HUES64 (cell line): Measurements from ENCODE around the gene BRSK2.

Experiments
- H3K27ac ChIP-seq: 2 replicates; pipeline ENCODE4 v1.7.0; 2013; ENCODE audit warnings: low read depth, low read length, inconsistent platforms
- H3K27me3 ChIP-seq: 2 replicates; pipeline ENCODE4 v1.6.1; 2013; ENCODE audit warnings: mild to moderate bottlenecking, low read length; ENCODE audit not compliant: insufficient read depth
- H3K36me3 ChIP-seq: 2 replicates; pipeline ENCODE4 v1.6.1; 2013; ENCODE audit warnings: mild to moderate bottlenecking, low read length; ENCODE audit not compliant: insufficient read depth
- H3K4me1 ChIP-seq: 2 replicates; pipeline ENCODE4 v1.6.1; 2013; ENCODE audit warnings: mild to moderate bottlenecking, low read length, moderate library complexity; ENCODE audit not compliant: insufficient read depth
- H3K4me3 ChIP-seq: 2 replicates; pipeline ENCODE4 v1.5.1; 2013; ENCODE audit warnings: mild to moderate bottlenecking, low read length, moderate library complexity
- H3K9ac ChIP-seq: 2 replicates; pipeline ENCODE4 v1.6.1; 2013; ENCODE audit warnings: mild to moderate bottlenecking, low read depth, low read length
- H3K9me3 ChIP-seq: 2 replicates; pipeline ENCODE4 v1.6.1; 2013; ENCODE audit warnings: low read depth, low read length; ENCODE audit not compliant: insufficient read depth
- WGBS: fragments of 150-250, 120-280 bp; methylation state at CpG from one replicate; pipeline ENCODE4 v1.1.7; 2013; ENCODE audit warnings: missing lambda C conversion rate; 5-methylcytosine and 5-hydroxymethylcytosine counted together

The BRSK2 gene

GRCh38 chr11:1382429-1382828, 7.3 kb upstream of the BRSK2 start:
- no peak overlapping the region; the same call in 1 of the 2 replicates for H3K27ac ChIP-seq
- no peaks in the 10 kb centered on the region for H3K4me1 ChIP-seq
- H3K9me3 ChIP-seq: no peaks in the 10 kb centered on the region
- peak overlapping the region; percentile 66 for H3K4me3 ChIP-seq
- peak overlapping the region; percentile 33; the same call in 1 of the 2 replicates for H3K9ac ChIP-seq
- H3K27me3 ChIP-seq: peaks cover 11% of the 10 kb centered on the region; the same call in 1 of the 2 replicates
- WGBS: 79% methylated on average over 23 of the region's 23 CpGs
- H3K36me3 ChIP-seq: no peaks in the 10 kb centered on the region

GRCh38 chr11:1382831-1383607, 6.7 kb upstream of the BRSK2 start:
- no peak overlapping the region; the same call in 1 of the 2 replicates for H3K27ac ChIP-seq
- peak overlapping the region; percentile 66 for H3K4me3 ChIP-seq
- 0 out of 2 replicates have a peak, but pooled peaks cover under 1% of the 10 kb centered on the region for H3K4me1 ChIP-seq
- H3K9me3 ChIP-seq: no peaks in the 10 kb centered on the region
- peaks cover 17% of the 10 kb centered on the region; the same call in 1 of the 2 replicates for H3K27me3 ChIP-seq
- H3K9ac ChIP-seq: peak overlapping the region; percentile 59
- H3K36me3 ChIP-seq: no peaks in the 10 kb centered on the region
- under 1% methylated on average over 44 of the region's 56 CpGs for WGBS

- no peak overlapping the region for H3K9ac ChIP-seq
- H3K36me3 ChIP-seq: no peaks in the 10 kb centered on the region
- peaks cover 29% of the 10 kb centered on the region for H3K27me3 ChIP-seq
- 89% methylated on average over 21 of the region's 21 CpGs for WGBS
- no peak overlapping the region for H3K4me3 ChIP-seq
- no peaks in the 10 kb centered on the region for H3K9me3 ChIP-seq
- 0 out of 2 replicates have a peak, but pooled peaks cover 4% of the 10 kb centered on the region for H3K4me1 ChIP-seq
- H3K27ac ChIP-seq: no peak overlapping the region
Measured at GRCh38 chr11:1384199-1384970, 5.3 kb upstream of the BRSK2 start.

DNA sequence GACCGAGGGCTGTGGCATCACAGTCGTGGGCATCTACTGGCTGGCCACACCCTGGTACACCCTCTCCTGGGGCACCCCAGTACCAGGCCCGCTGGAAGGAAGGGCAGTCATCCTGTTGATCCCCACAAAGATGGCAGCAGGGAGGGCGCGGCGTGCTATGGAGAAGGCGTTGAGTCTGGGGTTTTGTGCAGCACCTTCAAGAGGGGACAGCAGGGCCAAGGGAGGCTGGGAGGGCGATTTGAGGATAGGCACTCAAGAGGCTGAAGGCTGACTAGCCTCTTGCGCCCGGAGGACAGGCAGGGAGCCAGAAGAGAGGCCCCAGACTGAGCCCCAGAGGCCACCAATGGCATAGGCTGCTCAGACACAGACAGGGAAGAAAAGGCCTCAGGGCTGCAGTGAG, 2.2 kb upstream of the BRSK2 start:
- 94% methylated on average over 10 of the region's 10 CpGs for WGBS
- Histone ChIP-seq H3K27ac (no peak overlapping the region), H3K4me3 (no peak overlapping the region), H3K27me3 (peaks cover 36% of the 10 kb centered on the region), H3K4me1 (0 out of 2 replicates have a peak, but pooled peaks cover 4% of the 10 kb centered on the region), H3K9ac (no peak overlapping the region), H3K9me3 (no peaks in the 10 kb centered on the region), H3K36me3 (no peaks in the 10 kb centered on the region)

- WGBS: 48% methylated on average over 22 of the region's 22 CpGs
- H3K36me3 ChIP-seq: no peaks in the 10 kb centered on the region
- peaks cover 36% of the 10 kb centered on the region for H3K27me3 ChIP-seq
- H3K4me3 ChIP-seq: peak overlapping the region; percentile 58
- no peaks in the 10 kb centered on the region for H3K9me3 ChIP-seq
- H3K27ac ChIP-seq: no peak overlapping the region
- H3K9ac ChIP-seq: no peak overlapping the region
- 0 out of 2 replicates have a peak, but pooled peaks cover 4% of the 10 kb centered on the region for H3K4me1 ChIP-seq
Measured at GRCh38 chr11:1387961-1388762, 1.6 kb upstream of the BRSK2 start.

- H3K9ac ChIP-seq: peak overlapping the region; percentile 68; the same call in 1 of the 2 replicates
- H3K4me3 ChIP-seq: peak overlapping the region; percentile 58
- peaks cover 36% of the 10 kb centered on the region for H3K27me3 ChIP-seq
- H3K9me3 ChIP-seq: no peaks in the 10 kb centered on the region
- no peak overlapping the region for H3K27ac ChIP-seq
- 0 out of 2 replicates have a peak, but pooled peaks cover 4% of the 10 kb centered on the region for H3K4me1 ChIP-seq
- H3K36me3 ChIP-seq: no peaks in the 10 kb centered on the region
- WGBS: 4% methylated on average over 22 of the region's 22 CpGs
Measured at GRCh38 chr11:1388763-1389102, 1.0 kb upstream of the BRSK2 start.

- Histone ChIP-seq H3K9me3 (no peaks in the 10 kb centered on the region), H3K27me3 (peaks cover 36% of the 10 kb centered on the region), H3K27ac (peak overlapping the region; percentile 56; the same call in 1 of the 2 replicates), H3K36me3 (no peaks in the 10 kb centered on the region), H3K9ac (peak overlapping the region; percentile 68), H3K4me3 (peak overlapping the region; percentile 58), H3K4me1 (0 out of 2 replicates have a peak, but pooled peaks cover 4% of the 10 kb centered on the region)
- under 1% methylated on average over 92 of the region's 92 CpGs for WGBS
Measured at GRCh38 chr11:1389103-1389931, 417 bp upstream of the BRSK2 start.

DNA sequence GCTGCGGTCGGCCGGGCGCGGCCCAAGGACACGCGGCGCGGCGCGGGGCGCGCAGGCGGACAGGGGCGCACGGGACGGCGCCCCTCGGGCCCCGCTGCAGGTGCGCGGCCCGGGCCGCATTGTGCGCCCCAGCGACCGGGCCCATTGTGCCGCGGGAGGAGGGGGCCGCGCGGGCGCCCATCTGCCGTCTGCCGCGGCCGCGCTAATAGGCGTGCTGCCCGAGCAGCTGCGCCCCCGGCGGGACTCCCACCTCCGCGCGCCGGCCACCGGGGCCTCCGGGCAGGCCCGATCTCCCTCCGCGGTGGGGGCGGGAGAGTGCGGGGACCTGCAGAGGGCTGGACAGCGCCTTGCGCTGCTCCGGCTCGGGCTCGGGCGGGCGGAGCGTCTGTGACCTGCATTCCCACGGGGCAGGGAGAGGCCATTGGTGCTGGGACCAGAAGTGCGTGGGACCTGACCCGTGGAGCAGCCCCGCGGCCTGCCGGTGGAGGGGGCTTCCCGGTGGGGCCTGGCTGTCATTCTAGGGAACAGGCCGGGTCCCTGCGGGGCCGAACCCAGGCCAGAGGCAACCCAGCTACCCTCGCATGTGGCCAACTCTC, 933 bp downstream of the BRSK2 start:
- 2% methylated on average over 73 of the region's 73 CpGs for WGBS
- Histone ChIP-seq H3K27ac (no peak overlapping the region), H3K4me1 (0 out of 2 replicates have a peak, but pooled peaks cover 4% of the 10 kb centered on the region), H3K9me3 (no peaks in the 10 kb centered on the region), H3K36me3 (no peaks in the 10 kb centered on the region), H3K27me3 (peaks cover 32% of the 10 kb centered on the region), H3K9ac (peak overlapping the region; percentile 70), H3K4me3 (peak overlapping the region; percentile 71)

DNA sequence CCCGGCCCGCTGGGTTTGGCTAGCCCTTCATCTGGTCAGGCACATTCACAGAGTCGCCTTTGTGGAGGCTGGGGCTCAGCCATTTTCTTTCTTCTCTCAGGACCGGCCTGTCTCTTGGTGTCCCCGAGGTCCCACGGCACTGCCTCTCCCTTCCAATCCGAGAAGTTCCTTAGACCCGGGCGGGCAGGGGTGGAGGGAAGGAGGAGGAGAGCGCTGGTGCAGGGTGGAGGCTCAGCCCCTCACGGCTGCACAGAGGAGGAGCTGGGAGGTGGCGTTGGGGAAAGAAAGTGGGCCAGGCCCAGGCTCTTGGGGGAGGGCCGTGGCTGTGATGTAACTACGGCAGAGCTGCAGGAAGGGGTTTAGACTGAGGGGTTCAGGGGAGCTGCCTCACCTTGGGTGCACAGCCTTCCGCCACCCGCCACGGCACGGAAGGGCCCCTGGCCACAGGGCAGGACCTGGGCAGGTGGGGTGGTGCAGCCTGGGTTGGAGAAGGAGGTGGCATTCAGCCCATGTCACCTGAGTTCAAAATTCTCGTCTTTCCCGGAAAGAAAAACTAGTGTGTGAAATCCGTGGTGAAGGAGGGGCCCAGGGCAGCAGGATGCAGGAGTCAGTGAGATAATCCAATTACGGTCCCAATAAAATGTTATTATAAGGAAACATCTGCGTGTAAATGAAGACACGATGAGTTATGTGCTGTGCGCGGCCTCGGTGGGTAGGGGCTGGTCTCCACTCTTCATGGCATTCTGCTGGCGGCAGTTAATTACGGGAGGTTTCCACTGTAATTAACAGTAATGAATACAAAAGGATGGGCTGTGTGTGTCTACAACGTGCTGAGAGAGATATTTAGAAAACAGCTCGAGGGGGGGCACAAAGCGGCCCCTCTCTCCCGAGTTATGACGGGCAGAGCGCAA, 1.7 kb downstream of the BRSK2 start:
- H3K9ac ChIP-seq: peak overlapping the region; percentile 70
- H3K4me1 ChIP-seq: 0 out of 2 replicates have a peak, but pooled peaks cover 4% of the 10 kb centered on the region
- no peak overlapping the region for H3K27ac ChIP-seq
- H3K27me3 ChIP-seq: peaks cover 32% of the 10 kb centered on the region
- no peaks in the 10 kb centered on the region for H3K9me3 ChIP-seq
- peak overlapping the region; percentile 71 for H3K4me3 ChIP-seq
- no peaks in the 10 kb centered on the region for H3K36me3 ChIP-seq
- WGBS: 65% methylated on average over 35 of the region's 35 CpGs
